NCI-H2196 treated with DMSO at 0.1 percent for 48 hours (cell line): ENCODE data around the gene LSM11.
A peak's percentile ranks its signal among the peaks of the same experiment; 100 is the strongest.

Source experiments
- DNase-seq: peaks from one replicate; lab custom pipeline; 2025; ENCODE audit not compliant: unreplicated experiment; lab: John Stamatoyannopoulos, UW

Gene LSM11

DNA sequence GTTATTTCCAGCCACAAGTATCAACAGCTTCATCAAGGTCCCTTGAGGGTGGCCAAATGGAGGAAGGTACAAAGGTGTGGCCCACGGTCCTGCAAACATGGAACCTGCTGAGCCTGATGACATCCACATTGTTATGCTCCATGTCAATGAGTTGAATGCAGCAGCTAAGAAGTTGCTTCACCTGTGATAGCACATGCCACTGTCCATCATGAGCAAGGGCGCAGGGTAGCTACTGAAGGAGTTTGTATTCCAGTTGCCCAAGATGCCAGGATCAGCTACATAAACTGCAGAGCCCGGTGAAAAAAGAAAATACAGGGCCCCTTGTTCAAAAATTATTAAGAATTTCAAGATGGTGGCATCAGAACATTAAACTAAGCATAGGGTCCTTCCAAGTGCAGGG lies 24.2 kb downstream of the LSM11 start:
- DNase-seq = no peak

DNA sequence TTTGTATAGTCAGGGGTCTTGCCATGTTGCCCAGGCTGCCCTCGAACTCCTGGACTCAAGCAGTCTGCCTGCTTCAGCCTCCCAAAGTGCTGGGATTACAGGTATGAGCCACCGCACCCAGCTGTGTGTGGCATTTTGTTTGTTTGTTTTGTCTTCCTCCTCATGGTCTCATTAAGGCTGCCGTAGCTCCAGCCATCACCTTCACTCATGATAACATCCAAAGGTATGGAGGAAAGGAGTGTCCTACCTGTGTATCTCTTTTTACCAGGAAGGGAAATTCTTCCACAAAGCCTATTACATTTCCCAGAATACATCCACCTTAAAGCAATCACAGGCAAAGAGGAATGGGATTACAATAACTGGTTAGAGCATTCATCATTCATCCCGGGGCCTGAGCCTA lies 27.2 kb downstream of the LSM11 start:
- DNase-seq = no peak

DNA sequence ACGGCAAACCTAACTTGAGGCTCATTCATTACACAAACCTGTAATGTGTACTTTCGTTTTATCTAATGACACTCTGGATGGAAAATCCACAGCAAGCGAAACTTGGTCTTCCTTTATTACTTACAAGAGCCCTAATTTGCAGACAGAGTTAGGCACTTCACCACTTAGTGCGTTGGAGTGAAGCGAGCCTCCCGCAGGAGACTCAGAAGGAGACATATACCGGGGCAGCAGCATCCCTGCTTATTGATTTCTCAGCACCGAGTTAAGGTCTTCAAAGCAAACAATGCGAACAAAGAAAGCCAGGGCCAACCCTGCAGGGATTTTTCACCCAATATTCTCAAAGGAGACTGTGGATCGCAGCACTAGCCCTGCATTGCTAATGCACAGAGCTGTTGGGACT lies 28.6 kb downstream of the LSM11 start:
- DNase-seq = no peak

DNA sequence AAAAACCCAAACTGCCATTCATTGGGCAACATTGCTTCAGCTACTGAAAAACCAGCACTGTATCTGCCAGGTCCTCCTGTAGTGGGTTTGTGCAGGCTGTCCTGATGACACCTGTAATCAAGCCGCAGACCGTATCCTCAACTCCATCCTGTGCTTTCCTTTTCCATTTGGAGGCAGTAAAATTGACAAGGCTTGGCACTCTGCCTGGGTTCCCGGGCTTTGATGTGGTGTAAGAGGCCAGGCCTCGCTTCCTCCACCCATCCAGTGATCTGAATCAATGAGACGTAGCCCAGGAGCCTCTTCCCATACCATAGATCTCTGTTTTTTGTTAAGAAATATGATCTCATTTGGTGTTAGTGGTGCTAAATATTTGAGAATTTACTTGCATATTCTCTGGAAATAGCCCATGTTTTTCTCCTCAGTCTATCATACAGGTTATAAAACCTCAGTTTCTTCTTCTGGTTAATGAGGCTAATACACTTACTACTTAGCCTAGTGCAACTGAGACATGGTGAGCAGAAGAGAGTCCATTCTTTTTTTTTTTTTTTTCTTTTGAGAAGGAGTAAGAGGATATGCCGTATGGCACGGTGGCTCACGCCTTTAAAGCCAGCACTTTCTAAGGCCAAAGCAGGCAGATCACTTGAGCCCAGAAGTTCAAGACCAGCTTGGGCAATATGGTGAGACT lies 34.8 kb downstream of the LSM11 start:
- peak; percentile 44 for DNase-seq

DNA sequence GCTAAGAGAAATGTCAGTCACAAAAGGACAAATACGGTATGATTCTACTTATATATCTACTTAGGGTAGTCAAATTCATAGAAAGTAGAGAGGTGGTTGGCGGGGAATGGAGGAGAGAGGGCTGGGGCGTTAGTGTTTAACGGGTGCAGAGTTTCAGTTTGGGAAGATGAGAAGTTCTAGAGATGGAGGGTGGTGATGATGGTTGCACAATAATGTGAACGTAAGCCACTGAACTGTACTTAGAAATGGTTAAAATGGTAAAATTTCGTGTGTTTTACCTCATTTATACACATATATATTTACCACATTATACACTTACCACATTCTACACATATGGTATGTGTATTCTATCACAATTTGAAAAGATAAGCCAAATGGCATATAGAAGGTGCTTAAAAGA lies 35.7 kb downstream of the LSM11 start:
- no peak for DNase-seq

DNA sequence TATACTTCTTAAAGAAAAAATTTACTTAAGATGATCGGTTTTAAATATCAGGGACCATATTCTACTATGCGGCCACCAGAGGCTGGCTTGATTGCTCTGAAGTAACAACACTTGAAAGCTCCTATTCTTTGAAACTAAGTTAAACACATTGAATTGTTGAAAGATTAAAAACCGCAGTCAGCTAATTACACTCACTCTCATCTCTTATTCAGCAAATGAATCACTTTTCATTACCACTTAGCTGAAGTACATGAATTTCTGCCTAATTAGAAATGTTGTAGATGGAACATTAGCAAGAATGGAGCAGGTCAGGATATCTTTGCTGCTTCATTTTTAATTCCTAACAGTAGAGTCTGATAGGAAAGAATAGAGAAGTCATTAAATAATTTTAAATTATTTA lies 42.3 kb downstream of the LSM11 start:
- DNase-seq = no peak

DNA sequence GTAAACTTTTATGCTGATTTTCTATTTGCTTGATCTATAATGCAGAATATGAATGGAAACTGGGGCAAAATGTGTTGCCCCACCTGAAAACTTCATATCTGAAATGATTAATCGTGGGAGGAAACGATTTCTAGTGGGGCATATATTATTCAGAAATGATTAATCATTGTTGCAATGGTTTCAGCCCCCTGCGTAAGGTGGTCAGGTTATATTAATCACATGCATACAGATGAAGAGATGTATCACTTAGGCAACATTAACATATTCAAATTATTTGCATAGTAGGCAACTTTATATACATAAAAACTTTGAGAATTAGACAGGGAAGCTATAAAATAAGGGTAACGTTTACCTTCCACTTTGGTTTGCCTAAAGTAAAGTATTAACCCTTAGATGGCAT lies 49.8 kb downstream of the LSM11 start:
- DNase-seq = no peak

DNA sequence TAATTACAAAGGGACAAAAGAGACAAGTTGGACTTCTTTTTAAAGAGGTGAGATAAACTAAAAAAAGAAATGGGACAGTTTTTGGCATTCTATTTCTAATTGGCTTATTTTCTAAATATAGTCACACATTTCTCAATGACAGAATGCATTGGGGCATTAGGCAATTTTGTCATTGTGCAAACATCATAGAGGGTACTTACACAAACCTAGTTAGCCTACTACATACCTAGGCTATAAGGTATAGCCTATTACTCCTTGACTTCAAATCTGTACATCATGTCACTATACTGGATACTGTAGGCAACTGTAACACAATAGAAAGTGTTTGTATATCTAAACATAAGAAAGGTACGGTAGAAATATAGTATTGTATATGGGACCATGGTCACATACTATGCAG lies 56.1 kb downstream of the LSM11 start:
- no peak for DNase-seq

DNA sequence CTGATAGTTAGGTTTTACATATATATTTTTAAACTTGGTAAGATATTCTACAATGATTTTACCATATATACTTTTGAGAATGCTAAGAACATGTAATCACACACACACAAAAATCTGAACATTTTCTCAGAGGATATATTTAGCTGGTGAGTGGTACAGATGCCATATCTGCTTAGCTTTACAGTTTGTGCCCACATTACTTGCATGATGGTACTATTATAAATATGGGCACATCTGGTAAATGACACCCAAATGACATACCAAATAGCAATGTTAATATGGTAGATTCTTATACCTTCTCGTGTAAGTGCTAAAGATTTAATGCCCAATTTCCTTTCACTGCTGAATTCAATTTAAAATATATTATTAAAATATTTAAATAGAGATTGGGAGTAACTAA lies 56.6 kb downstream of the LSM11 start:
- no peak for DNase-seq

DNA sequence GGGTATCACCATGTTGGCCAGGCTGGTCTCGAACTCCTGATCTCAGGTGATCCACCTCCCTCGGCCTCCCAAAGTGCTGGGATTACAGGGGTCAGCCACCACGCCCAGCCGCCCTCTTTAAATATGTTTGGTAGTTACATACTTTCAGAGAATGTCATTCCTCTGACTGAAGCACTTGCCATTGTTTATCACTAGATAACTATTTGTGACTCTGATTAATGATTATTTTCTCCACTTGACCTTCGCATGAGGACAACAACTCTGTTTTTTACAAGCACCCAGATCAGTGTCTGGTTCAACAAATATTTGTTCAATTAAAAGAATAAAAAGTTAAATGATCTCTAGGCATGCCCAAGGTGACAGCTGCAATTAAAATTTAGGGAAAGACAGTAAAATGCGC lies 59.2 kb downstream of the LSM11 start:
- DNase-seq = no peak

DNA sequence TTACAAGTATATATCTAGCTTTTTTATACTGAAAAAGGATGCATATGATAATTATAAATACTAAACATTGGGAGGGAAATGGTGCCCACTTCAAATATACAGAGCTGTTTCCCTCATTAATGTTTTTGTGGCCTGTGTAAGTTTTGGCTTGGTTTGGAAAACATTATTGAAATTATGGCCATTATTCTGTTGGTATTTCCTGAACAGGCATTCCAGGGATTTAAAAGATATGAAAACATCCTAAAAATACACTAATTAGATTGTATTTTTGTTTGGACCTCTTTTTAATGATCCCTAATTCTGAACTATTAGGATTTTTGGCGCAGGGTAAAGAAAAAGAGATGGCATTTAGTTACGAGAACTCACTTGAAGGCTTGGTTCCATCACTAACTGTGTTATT lies 64.5 kb downstream of the LSM11 start:
- no peak for DNase-seq
